Measurements from ENCODE around the gene MAOA.

Gene MAOA

DNA sequence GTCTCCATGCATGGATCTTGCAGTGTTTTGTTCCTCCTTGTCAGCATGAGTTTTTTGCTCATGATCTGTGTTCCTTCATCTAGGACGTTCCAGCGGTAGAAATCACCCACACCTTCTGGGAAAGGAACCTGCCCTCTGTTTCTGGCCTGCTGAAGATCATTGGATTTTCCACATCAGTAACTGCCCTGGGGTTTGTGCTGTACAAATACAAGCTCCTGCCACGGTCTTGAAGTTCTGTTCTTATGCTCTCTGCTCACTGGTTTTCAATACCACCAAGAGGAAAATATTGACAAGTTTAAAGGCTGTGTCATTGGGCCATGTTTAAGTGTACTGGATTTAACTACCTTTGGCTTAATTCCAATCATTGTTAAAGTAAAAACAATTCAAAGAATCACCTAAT lies 88.2 kb downstream of the MAOA start:
- TF ChIP-seq ZBTB6 (tag by site-specific recombination; IDR thresholded peaks at IDR 0.05) (no peak), ZNF488 (tag by site-specific recombination; IDR thresholded peaks at IDR 0.05) (no peak)
- H3K27ac ChIP-seq (ENCODE audit: extremely low read depth, low read depth, low read length) = no peak overlapping the region
- ChIA-PET POLR2A (no interaction called here), CTCF (interaction anchor here (3.8 kb wide), 1 partner anchor 185 kb away, joined by 24 read pairs; no protein-coding TSS in a partner anchor)
- H3K4me1 ChIP-seq (ENCODE audit: control insufficient read depth, insufficient read depth, low read length) = no peaks in the 10 kb centered on the region
- H3K9me3 ChIP-seq (ENCODE audit: control insufficient read depth, insufficient read depth, low read depth, low read length) = no peaks in the 10 kb centered on the region
- no peak overlapping the region for H3K4me3 ChIP-seq (ENCODE audit: low read depth, low read length)
- H3K36me3 ChIP-seq (ENCODE audit: control insufficient read depth in 2 of 2, insufficient read depth in 1 of 2, low read length in 2 of 2) = peaks cover 0 to 21% of the 10 kb centered on the region in 2 experiments; a peak in 1 of 3 replicates

DNA sequence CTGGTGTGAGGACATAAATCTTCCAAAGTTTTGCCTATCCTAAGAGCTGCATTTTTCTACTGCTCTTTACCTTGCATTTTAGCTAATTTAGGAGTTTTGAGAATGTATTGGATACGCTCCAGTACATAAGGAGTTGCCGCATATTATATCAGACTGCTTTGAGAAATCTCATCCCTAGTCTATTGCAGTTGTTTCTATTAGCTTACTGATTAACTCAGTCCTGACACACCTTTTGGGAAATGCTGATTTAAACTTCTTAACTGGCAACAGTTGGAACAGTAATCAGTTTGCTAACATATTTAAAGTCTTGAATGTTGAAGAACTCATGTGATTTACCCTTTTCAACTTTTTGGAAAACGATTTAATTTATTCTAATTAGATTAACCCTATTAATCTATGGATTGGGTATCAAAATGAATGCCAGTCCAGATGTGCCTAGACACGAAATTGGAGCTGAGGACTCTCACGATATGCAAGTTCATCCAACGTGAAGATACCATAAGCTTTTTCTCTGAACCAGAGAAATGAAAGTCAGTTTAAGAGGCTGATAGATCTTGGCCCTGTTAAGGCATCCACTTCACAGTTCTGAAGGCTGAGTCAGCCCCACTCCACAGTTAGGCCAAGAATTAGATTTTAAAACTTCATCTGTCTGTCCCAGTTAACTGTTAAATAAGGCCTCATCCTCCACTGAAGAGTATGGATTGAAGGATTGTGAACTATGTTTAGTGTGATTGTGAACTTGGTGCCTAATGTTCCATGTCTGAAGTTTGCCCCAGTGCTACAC lies 90.0 kb downstream of the MAOA start:
- no peak overlapping the region for H3K4me3 ChIP-seq (ENCODE audit: low read depth, low read length)
- H3K4me1 ChIP-seq (ENCODE audit: control insufficient read depth, insufficient read depth, low read length) = no peaks in the 10 kb centered on the region
- CTCF ChIA-PET = interaction anchor here (0.5 to 3.8 kb wide), 2 partner anchors 107 to 187 kb away, joined by 3 to 24 read pairs; no protein-coding TSS in a partner anchor
- H3K27ac ChIP-seq (ENCODE audit: extremely low read depth, low read depth, low read length) = no peak overlapping the region
- POLR2A ChIA-PET = no interaction called here
- TF ChIP-seq ZEB2 (tag by site-specific recombination; IDR thresholded peaks at IDR 0.05) (no peak), ZNF704 (tag by site-specific recombination; IDR thresholded peaks at IDR 0.05) (no peak), ZNF449 (tag by site-specific recombination; IDR thresholded peaks at IDR 0.05) (no peak), ZNF624 (tag by site-specific recombination; IDR thresholded peaks at IDR 0.05) (no peak), ZNF548 (tag by site-specific recombination; IDR thresholded peaks at IDR 0.05) (no peak), ZNF10 (tag by site-specific recombination; IDR thresholded peaks at IDR 0.05) (no peak), ZNF114 (tag by site-specific recombination; IDR thresholded peaks at IDR 0.05) (no peak)
- TF ChIP-seq, protein P1, sequence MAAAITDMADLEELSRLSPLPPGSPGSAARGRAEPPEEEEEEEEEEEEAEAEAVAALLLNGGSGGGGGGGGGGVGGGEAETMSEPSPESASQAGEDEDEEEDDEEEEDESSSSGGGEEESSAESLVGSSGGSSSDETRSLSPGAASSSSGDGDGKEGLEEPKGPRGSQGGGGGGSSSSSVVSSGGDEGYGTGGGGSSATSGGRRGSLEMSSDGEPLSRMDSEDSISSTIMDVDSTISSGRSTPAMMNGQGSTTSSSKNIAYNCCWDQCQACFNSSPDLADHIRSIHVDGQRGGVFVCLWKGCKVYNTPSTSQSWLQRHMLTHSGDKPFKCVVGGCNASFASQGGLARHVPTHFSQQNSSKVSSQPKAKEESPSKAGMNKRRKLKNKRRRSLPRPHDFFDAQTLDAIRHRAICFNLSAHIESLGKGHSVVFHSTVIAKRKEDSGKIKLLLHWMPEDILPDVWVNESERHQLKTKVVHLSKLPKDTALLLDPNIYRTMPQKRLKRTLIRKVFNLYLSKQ (tag by site-specific recombination; IDR thresholded peaks at IDR 0.05; ENCODE audit: borderline replicate concordance) = no peak
- no peaks in the 10 kb centered on the region for H3K9me3 ChIP-seq (ENCODE audit: control insufficient read depth, insufficient read depth, low read depth, low read length)
- peaks cover 0 to 21% of the 10 kb centered on the region in 2 experiments; a peak in 1 of 3 replicates for H3K36me3 ChIP-seq (ENCODE audit: control insufficient read depth in 2 of 2, insufficient read depth in 1 of 2, low read length in 2 of 2)

DNA sequence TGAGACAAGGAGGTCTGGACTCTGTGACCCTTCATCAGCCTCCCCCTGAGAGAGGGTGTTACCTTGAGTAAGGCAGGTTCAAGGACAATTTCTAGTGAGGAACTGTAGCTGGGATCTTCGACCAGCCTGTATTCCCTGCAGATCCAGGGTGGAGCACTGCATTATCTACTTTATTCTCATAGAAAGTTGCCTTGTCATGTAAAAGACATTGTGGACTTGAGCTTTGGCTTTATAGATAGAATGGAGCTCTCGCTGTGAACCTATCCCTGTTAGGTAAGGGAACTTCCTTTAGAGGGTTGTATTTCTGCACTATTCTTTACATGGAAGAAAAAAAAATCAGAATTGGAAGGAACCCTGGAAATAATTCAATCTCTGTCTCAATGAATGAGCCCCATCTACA lies 91.4 kb downstream of the MAOA start:
- no peaks in the 10 kb centered on the region for H3K9me3 ChIP-seq (ENCODE audit: control insufficient read depth, insufficient read depth, low read depth, low read length)
- no peak overlapping the region for H3K27ac ChIP-seq (ENCODE audit: extremely low read depth, low read depth, low read length)
- H3K36me3 ChIP-seq (ENCODE audit: control insufficient read depth in 2 of 2, insufficient read depth in 1 of 2, low read length in 2 of 2) = peaks cover 0 to 16% of the 10 kb centered on the region in 2 experiments; a peak in 1 of 3 replicates
- ChIA-PET POLR2A (no interaction called here), CTCF (interaction anchor here (3.8 kb wide), 1 partner anchor 189 kb away, joined by 24 read pairs; no protein-coding TSS in a partner anchor)
- H3K4me3 ChIP-seq (ENCODE audit: low read depth, low read length) = no peak overlapping the region
- H3K4me1 ChIP-seq (ENCODE audit: control insufficient read depth, insufficient read depth, low read length) = no peaks in the 10 kb centered on the region
- TF ChIP-seq YY1 (tag by site-specific recombination; IDR thresholded peaks at IDR 0.05) (no peak), ZNF157 (tag by site-specific recombination; IDR thresholded peaks at IDR 0.05) (no peak), ZNF626 (tag by site-specific recombination; IDR thresholded peaks at IDR 0.05) (no peak), ZNF350 (tag by site-specific recombination; IDR thresholded peaks at IDR 0.05) (no peak), ZNF548 (tag by site-specific recombination; IDR thresholded peaks at IDR 0.05) (no peak), ZNF747 (tag by site-specific recombination; IDR thresholded peaks at IDR 0.05) (no peak), ZNF776 (tag by site-specific recombination; IDR thresholded peaks at IDR 0.05; ENCODE audit: borderline replicate concordance) (no peak), ZSCAN5A (tag by site-specific recombination; IDR thresholded peaks at IDR 0.05) (no peak), ZNF629 (tag by site-specific recombination; IDR thresholded peaks at IDR 0.05) (no peak), KLF7 (tag by site-specific recombination; IDR thresholded peaks at IDR 0.05; ENCODE audit: borderline replicate concordance) (no peak), ZNF529 (tag by site-specific recombination; IDR thresholded peaks at IDR 0.05; ENCODE audit: insufficient replicate concordance) (no peak), ZFHX2 (tag by site-specific recombination; conservative IDR thresholded peaks at IDR 0.05) (no peak), ZNF302 (tag by site-specific recombination; IDR thresholded peaks at IDR 0.05; ENCODE audit: low read depth) (no peak), ZNF248 (tag by site-specific recombination; IDR thresholded peaks at IDR 0.05) (no peak), ZNF791 (tag by site-specific recombination; IDR thresholded peaks at IDR 0.05) (no peak)
